IPS-18c (cell line): Measurements from ENCODE around the gene PRR5L.

Experiments
- H3K4me3 ChIP-seq: 2 replicates; pipeline ENCODE4 v1.7.0; 2013; ENCODE audit warnings: low read depth, mild to moderate bottlenecking, low read length, moderate library complexity; ENCODE audit not compliant: insufficient read depth
- H3K9me3 ChIP-seq: one replicate; pipeline ENCODE4 v1.6.1; 2013; ENCODE audit warnings: mild to moderate bottlenecking, low read length, moderate library complexity; ENCODE audit not compliant: control insufficient read depth, insufficient read depth

Gene PRR5L

DNA sequence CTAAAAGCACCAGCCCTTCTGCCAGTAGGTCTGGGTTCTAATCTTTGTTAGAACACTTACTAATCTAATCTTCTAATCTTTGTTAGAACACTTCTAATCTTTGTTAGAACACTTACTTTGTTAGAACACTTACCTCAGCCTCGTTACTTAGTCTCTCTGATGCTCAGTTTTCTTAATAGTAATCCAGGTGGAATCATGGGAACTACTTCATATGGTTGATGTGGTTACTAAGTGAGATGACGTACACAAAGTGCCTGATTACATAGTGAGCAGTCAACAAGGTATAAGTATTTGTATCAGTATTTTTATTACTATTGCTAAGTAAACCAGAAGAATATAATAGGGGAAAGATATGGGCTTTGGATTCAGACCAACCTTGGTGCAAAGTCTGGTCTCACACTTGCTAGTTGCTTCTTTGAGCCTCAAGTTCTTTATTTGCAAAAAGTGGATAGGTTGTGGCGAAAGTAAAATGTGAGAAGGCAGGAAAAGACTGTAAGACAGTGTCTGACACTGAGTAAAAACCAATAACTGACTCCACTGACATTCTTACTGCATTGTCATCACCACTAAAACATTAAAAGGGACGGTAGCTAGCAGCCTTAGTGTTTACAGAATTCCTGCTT is 130.2 kb downstream of the PRR5L start:
- H3K9me3 ChIP-seq = no peaks in the 10 kb centered on the region

DNA sequence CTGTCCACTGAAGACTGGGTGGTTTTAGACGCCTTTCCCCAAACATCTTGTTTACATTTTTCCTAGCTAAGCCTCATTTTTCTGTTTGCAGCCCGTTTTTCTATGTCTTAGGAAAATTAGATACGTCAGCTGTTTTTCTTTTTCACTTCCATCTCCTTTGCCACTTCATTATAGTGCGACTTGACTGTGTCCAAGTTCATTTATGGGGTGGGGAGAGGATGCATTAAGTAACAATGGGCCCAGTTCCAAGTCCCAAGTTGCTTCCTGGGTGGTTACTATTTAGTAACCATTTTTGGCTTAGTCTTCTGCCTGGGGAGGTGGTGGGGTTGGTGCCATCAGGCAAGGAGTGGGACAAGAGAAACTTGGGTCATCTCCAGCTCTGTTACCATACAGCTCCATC is 131.0 kb downstream of the PRR5L start:
- no peaks in the 10 kb centered on the region for H3K9me3 ChIP-seq
- no peak overlapping the region for H3K4me3 ChIP-seq

More for the DNA sequence above, 130.2 kb downstream of the PRR5L start:
- no peak overlapping the region for H3K4me3 ChIP-seq

GRCh38 chr11:36427876-36428275 is 131.8 kb downstream of the PRR5L start:
- H3K9me3 ChIP-seq = no peaks in the 10 kb centered on the region
- no peak overlapping the region for H3K4me3 ChIP-seq

DNA sequence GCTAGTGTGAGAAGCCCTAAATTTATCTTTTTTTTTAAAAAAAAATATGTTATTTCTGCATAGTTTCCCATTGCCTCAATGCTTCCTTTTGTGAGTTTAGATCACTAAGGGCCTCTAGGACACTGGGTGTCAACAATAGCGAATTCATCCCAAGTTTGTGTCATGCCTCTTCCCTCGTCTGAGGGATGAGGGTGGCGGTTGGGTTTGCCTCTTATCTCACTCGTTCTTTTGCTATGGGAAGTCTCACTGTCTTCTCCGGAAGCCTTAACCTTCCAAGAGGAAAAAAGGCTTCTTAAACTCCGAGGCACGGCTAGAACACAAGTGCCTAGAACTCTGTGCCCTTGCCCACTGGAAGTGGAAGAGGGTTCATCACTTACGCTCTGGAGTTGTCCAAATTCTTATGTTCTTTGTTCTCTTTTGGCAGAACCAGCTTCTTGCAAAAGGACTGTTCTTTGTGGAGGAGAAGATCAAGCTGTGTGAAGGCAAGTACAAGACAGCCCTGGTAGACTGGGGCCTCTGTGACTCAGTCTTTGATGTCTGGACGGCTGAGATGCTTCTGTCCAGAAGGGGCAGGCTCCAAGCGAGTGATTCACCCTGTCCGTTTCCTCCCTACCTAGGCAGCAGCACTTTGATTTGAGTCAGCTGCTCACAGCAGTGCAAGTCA is 135.5 kb downstream of the PRR5L start:
- no peak overlapping the region for H3K4me3 ChIP-seq
- no peaks in the 10 kb centered on the region for H3K9me3 ChIP-seq

- H3K9me3 ChIP-seq = no peaks in the 10 kb centered on the region
- no peak overlapping the region for H3K4me3 ChIP-seq
These were observed 136.0 kb downstream of the PRR5L start for GRCh38 chr11:36432093-36432469.

DNA sequence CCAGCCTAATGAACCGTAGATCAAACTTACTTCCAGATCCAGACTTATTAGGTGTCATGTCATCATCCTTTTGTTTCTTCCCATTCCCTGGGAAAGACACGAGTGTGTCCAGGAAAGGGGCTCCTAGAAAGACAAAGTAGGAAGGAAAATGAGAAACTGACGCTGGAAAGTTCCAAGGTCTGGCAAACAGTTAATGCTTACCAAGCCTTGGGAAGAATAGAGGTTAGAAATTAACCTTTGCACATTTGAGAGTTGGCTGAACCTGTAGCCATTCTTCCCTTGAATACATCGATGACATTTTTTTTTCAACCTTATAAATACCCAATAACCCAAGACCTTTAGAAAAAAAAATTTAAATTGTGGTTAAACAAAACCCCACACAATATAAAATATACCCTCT is 136.7 kb downstream of the PRR5L start:
- Histone ChIP-seq H3K9me3 (no peaks in the 10 kb centered on the region), H3K4me3 (no peak overlapping the region)

- no peaks in the 10 kb centered on the region for H3K9me3 ChIP-seq
- no peak overlapping the region for H3K4me3 ChIP-seq
These were observed 140.0 kb downstream of the PRR5L start for GRCh38 chr11:36436064-36436463.

DNA sequence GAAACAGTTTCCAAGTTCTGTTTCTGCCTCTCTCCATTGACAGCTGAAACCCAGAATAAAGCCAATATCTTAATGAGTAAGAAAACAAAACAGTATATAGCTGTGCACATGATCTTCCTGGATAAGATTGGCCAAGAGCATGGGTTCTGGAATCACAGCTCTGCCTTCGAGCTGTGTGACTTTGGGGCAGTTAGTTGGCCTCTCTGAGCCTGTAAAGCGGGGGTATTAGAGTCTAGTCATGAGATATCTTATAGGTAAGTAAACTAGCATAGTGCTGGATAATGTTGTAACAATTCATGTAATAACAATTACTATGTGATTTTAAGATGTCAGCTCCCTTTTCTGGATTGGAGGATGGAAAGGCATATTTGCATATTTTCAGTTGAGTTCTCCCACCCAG is 140.5 kb downstream of the PRR5L start:
- Histone ChIP-seq H3K4me3 (no peak overlapping the region), H3K9me3 (no peaks in the 10 kb centered on the region)

GRCh38 chr11:36437413-36437812 is 141.3 kb downstream of the PRR5L start:
- Histone ChIP-seq H3K4me3 (no peak overlapping the region), H3K9me3 (no peaks in the 10 kb centered on the region)

- Histone ChIP-seq H3K9me3 (no peaks in the 10 kb centered on the region), H3K4me3 (no peak overlapping the region)
These were observed 142.0 kb downstream of the PRR5L start for GRCh38 chr11:36438126-36438525.

GRCh38 chr11:36441610-36442208 is 145.6 kb downstream of the PRR5L start:
- Histone ChIP-seq H3K9me3 (no peaks in the 10 kb centered on the region), H3K4me3 (no peak overlapping the region)

DNA sequence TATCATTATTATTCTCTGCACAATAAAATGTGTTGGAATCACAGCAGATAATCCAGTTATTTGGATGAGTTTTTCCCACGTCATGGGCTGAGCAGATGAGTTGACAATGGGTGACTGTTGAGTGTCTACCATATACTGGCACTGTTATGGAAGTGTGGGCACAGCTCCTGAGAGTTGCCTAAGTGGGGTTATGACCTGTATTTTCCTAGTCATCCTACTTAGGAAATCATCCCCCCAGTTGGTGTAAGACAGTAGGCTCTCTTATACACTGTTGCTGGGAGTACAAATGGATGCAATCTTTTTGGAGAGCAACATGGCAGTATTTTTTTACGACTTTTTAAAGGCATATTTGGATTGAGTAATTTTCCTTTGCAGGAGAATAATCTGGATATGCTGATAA is 147.6 kb downstream of the PRR5L start:
- Histone ChIP-seq H3K4me3 (no peak overlapping the region), H3K9me3 (peaks cover 2% of the 10 kb centered on the region)

DNA sequence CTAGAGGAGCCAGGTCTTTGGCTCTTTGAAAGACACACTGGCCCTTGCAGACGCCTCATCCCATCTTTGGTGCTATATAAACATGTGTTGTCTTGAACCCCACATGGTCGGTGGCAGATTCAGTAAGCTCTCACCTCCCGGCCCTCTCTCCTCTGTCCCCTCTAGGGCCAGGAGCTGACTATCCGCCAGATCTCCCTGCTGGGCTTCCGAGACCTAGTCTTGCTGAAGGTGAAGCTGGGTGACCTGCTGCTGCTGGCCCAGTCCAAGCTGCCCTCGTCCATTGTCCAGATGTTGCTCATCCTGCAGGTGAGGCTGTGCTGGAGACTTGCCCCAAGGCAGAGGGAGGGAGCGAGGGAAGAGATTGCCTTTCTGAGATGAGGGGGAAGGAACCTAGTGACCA is 150.0 kb downstream of the PRR5L start:
- H3K4me3 ChIP-seq = no peak overlapping the region
- peaks cover 2% of the 10 kb centered on the region for H3K9me3 ChIP-seq

GRCh38 chr11:36447514-36447913 is 151.4 kb downstream of the PRR5L start:
- Histone ChIP-seq H3K9me3 (peaks cover 2% of the 10 kb centered on the region), H3K4me3 (no peak overlapping the region)

DNA sequence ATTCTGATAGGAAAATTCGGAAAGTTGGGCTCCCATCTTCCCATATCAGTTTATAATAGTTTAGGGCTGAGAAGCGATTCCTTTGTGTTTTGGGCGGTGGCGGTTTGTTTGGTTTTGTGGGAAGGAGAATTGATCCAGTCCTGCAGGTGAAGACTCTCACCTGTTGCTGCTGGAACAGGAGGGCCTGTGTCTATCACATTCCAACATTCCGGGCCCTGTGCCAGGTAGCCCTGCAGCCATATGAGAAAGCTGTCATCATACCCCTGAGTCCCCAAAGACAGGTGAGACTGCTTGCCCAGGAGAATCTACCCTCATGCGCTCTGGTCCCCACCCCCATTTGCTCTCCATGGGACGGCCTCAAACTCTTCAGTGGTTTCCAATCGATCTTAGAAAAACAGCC is 151.9 kb downstream of the PRR5L start:
- peaks cover 2% of the 10 kb centered on the region for H3K9me3 ChIP-seq
- H3K4me3 ChIP-seq = no peak overlapping the region

DNA sequence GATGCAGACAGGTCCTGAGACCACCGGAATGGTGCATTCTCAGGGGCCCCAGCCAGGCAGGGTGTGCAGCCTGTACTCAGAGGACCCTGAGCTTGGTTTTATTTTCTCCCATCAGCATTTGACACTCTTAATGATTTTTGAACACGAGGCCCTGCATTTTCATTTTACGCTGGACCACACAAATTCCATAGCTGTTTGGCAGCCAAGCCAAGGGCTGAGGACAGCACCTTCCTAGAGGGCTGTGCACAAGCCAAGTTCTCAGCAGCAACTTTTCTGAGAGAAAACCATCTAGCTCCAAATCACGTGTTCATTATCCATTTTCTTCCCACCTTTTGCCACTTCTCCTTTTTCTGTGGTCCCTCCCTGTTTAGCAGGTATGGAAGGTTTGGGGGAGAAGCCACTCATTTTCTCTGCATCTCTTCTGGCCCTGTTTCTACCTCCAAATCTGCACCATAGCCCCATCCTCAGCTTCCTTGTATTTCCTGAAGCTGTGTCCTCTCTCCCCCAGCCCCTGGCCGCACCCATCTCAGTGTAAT is 153.5 kb downstream of the PRR5L start:
- Histone ChIP-seq H3K4me3 (no peak overlapping the region), H3K9me3 (peaks cover 2% of the 10 kb centered on the region)

DNA sequence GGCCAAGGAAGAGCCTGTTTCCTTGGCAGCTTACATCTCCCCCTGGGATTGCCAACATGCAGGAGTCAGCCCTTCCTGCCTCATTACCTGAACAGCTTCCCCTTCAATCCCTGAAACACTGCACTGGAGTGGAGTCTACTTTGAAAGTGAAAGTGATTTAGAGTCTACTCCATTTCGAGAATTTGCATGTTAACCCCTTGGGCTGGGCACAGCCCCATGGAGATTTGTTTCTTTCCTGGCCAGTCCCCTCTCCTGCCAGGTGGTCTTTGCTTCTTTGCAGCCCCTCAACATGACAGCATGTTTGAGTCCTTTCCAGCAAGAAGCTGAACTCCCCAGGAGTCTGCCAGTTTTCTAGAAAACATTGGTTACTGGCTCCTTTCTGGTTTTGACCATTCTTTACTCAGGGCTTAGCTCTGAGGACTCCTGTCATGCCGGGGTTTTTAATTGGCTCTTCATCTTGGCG is 154.1 kb downstream of the PRR5L start:
- no peak overlapping the region for H3K4me3 ChIP-seq
- H3K9me3 ChIP-seq = peaks cover 2% of the 10 kb centered on the region

DNA sequence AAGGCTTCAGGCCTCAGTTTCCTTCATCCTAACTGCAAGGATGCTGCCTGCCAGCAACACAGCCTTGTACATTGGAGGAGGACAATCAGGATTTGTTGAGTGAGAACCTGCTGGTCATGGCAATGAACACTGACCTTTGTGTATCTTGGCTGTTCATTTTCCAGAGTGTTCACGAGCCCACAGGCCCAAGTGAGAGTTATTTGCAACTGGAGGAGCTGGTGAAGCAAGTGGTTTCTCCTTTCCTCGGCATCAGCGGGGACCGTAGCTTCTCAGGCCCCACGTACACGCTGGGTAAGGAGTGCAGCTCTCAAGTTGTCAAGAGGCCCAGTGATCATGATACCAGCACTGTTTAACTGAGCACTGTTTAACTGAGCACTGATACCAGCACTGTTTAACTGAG is 155.0 kb downstream of the PRR5L start:
- H3K4me3 ChIP-seq = no peak overlapping the region
- peaks cover 2% of the 10 kb centered on the region for H3K9me3 ChIP-seq
